AG20443 (cell line): ENCODE data around the gene ANKRD53.

Experiments
- DNase-seq: peaks from one replicate; pipeline ENCODE4 v3.0.0; 2012; ENCODE audit warnings: low spot score, mixed read lengths

ANKRD53 gene

DNA sequence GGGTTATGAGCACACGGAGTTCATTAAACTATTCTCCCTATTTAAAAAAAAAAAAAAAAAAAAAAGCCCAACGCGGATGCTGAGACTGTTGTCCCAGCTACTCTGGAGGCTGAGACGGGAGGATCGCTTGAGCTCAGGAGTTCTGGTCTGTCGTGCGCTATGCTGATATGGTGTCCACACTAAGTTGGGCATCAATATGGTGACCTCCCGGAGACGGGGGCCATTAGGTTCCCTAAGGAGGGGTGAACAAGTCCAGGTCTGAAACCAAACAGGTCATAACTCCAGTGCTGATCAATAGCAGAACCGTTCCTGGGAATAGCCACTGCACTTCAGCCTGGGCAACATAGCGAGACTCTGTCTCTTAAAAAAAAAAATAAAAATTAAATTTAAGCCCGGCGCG, 12.9 kb upstream of the ANKRD53 start:
- DNase-seq = no peak

DNA sequence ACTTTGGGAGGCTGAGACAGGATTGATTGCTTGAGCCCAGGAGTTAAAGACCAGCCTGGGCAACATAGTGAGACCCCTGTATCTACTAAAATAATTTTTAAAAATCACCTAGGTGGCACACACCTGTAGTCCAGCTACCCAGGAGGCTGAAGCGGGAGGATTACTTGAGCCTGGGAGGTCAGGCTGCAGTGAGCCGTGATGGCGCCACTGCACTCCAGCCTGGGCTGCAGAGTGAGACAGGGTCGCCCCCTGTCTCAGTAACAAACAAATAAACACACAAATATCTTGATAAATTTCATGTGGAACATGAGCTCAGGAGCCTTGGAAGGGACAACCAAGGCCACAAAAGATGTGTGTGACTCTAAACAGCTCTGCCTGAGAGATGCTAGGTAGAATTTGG, 11.7 kb upstream of the ANKRD53 start:
- DNase-seq = no peak

DNA sequence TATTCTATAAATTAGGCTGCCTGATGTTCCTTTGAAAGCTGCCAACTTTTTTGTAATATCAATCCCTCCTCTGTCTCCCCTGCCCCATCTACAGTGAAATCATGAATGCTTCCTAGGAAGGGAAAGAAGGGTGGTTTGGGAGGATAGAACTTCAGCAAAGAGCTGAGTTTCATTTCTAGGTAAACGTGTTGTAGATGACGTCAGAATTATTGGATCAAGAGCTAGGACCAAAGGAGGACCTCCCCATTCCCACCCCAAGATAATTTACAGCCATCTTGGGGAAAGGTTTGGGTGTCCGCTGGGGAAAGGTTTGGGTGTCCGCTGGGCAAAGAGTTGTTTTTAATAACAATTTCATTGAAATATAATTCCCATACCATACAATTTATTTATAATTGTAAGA, 11.2 kb upstream of the ANKRD53 start:
- DNase-seq = no peak

DNA sequence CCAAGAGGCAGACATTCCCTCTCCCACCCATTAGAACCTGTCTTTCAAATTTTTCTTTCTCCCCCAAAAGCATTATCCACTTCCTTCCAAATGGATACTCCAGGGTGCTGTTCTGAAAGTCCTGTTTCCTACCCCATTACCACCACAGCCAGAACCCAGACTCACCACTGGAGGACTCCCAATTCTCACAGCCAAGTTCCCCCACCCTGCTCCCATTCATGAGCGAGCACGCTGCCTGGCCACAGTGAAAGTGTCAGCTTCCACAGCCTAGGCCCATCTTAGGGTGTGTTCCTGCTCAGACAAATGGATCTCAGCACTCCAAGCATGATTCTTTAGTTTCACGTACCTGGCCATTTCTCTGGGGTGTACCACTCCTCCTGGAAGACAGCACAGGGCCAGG, 3.8 kb upstream of the ANKRD53 start:
- DNase-seq = peak; percentile 2

DNA sequence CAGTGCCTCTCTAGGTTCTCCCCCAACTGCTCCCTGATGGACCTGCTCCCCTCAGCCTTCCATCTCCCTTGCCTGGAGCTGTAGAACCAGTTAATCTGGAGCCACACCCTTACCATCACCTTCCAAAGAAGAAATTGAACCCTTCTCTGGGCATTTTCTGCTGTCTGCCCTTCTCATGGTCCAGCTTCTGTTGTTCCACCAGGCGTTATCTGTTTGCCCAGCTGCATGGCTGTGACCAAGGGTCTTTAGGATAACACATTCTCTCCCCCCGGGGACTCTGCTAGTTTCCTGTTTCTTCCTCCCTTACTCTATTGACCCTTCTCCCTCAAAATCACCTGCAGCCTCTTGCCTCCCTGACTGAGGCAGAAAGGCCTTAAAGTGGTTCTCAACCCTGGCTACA, 3.2 kb upstream of the ANKRD53 start:
- DNase-seq = peak; percentile 4

DNA sequence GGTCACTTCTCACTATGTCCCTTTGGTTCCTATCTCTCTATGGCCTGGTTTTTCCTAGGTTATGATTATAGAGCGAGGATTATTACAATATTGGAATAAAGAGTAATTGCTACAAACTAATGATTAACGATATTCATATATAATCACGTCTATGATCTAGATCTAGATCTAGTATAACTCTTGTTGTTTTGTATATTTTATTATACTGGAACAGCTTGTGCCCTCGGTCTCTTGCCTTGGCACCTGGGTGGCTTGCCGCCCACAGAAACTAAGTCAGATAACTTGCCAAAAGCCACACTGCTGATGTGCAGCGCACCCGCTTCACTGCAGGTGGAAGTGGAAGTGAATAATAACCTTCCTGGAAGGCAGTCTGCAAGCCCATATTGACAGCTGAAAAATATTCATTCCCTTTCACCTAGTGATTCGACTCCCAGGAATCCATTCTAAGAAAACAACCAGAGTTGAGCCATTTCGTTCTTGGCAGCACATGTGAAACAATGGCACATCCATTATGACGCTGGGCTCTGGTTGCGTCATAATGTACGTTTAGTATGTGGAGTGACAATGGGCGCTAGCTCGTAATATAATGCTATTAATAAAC, 725 bp upstream of the ANKRD53 start:
- peak; percentile 67 for DNase-seq

DNA sequence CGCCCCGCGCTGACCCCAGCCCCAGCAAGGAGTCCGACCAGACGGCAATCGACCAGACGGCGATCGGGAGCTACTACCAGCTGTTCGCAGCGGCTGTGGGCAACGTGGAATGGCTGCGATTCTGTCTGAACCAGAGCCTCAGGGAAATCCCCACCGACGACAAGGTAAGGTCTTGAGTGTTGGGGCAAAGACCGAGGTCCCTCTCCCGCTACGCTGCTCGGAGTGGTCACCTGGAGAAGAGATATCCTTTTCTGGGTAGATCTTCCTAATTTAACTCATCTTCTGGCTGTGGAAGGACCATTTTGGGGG, 704 bp downstream of the ANKRD53 start:
- DNase-seq = no peak

DNA sequence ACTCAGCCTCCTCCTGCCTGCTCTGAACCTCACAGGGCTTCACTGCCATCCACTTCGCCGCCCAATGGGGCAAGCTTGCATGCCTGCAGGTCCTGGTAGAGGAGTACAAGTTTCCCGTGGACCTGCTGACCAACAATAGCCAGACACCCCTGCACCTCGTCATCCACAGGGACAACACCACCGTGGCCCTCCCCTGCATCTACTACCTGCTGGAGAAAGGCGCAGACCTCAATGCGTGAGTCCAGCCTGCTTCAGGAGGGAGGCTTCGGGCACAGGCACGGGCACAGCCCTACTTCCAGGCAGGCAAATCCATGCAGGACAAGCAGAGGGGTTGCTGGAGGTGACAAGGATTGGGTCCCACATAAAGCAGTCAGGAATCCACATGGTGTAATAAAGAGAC, 1.2 kb downstream of the ANKRD53 start:
- DNase-seq = peak; percentile 2

DNA sequence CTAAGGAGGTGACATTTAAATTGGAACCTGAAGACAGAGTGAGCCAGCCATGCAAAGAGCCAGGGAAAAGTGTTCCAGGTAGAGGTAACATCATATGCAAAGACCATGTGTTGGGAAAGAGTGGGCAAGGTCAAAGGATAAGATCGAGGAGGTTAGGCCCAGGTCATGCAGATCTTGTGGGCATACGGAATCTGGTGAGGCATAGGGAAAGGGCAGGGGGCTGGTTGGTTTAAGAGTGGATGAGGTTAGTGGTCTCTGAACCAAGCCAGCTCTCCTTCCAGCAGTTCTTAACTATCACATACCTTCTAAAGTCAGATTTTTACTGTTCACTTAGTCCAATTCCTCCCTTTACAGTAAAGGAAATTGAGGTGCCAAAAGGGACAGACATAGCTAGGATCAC, 3.0 kb downstream of the ANKRD53 start:
- peak; percentile 0 for DNase-seq

DNA sequence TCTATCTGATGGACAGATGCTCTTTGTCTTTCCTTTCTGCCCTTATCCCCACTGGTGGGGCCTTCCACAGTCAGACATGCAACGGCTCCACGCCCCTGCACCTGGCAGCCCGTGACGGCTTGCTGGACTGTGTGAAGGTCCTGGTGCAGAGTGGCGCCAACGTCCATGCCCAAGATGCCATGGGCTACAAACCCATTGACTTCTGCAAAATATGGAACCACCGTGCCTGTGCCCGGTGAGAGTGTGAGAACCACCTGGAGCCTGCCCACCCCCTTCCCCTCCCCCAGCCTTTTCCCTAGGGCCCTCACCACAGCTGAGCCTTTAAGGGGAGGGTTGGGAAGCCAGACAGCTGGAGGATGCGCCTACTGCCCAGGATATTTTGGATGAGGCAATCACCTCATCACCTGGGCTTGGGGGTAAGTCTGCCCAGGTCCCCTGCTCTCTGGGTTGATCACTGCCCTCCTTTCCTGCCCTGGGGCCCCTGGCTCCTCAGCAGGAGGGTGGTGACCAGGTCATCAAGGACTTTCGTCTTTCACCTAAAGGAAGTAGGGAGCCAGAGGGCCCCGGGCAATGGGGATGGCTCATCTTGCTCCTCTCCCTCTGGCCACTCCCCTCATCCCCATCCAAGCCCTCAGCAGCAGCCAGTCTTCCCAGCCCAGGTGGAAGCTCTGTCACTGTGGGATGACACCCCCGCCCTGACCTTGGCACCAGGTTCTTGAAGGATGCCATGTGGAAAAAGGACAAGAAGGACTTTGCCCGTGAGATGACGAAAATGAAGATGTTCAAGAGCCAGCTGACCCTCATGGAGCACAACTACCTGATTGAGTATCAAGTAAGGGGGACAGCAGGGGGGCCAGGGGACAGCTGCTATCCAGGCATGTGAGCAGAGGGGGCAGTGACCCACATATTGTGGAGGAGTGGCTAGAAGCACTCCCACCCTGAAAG, 3.7 kb downstream of the ANKRD53 start:
- peak; percentile 1 for DNase-seq

DNA sequence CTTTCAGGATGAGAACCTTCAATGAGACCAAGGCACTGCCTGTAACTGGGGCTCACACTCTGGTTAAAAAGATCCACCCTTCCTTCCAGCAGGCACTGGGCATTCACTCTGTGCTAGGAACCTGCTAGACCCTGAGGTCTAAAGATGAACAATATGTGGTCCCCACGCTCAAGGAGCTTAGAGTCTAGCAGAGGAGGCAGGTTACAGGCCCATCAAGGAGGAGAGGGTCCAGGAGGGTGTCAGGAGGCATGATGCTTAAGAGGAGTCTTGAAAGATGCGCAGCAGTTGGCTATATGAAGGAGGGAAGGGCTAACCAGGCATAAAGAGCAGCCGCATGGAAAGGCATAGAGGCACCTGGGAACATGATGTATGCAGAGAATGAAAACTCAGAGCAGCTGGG, 4.5 kb downstream of the ANKRD53 start:
- DNase-seq = peak; percentile 1

DNA sequence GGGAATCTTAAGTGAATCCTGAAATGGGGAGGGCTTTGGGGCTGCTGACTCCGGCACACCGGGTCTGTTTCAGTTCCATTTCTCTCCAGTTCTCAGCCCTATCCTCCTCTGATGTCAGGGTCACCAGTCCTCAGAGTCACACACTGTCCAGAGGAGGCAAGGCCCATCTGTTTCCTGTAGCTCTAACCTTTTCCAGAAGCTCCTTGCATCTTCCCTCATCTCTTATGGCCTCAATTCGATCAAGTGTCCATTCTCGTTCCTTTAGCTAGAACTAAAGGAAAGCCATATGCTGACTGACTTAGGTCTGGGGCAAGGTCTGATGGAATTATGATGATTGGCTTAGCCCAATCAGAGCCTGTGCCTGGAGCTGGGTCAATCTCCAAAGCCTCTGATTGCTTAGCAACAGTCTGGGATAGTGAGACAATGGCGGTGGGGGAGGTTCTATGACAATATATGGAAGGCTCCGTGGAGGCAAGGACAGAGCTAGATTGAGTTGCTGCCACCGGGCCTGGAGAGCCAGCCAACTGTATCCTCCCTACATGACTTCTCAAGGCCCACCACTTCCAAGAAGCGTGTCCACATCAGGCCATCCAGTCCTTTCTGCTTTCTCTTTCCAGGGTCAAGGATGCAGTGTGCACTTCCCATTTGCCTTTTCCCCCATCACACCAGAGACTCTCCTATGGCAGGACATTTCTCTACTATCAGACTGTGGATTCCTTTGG, 5.2 kb downstream of the ANKRD53 start:
- DNase-seq = peak; percentile 2

DNA sequence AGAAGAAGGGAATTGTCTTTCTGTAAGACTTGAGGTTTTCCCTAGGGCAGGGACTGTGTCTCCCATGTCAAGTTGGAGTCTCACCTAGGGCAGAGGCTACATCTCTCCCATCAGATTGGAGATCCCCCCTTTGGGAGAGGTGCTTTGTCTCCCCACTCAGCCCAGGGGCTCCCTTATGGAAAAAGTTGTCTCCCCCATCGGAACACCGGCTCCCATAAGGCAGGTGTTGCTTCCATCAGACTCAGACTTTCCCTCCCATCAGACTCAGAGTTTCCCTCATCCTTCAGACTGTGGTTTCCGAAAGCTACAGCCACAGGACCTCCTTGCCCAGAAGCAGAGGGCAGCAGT, 5.8 kb downstream of the ANKRD53 start:
- DNase-seq = no peak

DNA sequence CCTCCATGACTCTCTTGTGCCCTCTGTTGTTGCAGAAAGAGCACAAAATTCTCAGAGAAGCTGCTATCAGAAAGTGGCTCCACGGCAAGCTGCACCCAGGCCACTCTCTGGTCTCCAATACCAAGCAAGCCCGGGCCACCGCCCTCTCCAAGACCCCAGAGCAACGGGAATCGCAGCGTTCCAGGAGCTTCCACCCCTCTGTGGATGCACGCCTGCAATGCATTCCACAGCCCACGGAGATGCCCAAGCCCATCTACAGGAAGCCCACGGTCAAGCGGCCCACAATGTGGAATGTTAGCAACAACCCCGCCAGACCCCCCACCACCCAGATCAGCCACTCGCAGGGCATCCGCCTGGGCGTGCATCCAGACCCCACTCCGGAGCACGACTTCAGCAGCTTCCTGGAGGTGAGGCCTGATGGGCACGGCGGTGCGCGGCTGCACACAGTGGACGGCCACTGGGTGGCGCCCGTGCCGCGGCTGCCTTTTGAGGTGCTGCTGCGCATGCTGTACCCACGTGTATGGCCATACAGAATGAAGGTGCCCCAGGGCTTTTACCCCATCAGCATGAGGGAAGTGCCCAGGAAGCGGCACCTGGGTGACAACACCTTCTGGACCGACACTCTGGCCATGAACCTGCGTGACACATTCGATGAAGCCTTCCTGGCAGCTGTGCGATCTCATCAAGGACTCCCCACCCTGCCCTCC, 6.3 kb downstream of the ANKRD53 start:
- peak; percentile 82 for DNase-seq

DNA sequence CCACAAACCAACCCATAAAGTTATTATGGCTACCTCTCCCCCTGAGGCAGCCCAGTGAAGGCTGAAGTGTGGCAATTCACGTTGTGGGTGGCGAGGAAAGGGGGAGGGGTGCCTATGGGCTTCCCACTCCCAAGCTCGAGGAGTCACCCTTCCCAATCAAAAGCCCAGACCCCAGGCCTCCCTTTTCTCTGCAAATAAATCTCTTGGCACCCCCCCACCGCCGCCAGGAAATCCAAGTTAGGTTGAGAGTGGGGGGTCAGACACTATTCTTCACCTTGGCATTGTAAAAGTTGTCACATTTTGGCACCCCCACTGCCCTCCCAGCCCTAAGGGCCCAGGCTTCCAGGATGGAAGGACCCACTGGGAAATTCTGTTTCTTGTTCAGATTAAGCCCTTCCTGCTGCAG, 6.9 kb downstream of the ANKRD53 start:
- DNase-seq = no peak

DNA sequence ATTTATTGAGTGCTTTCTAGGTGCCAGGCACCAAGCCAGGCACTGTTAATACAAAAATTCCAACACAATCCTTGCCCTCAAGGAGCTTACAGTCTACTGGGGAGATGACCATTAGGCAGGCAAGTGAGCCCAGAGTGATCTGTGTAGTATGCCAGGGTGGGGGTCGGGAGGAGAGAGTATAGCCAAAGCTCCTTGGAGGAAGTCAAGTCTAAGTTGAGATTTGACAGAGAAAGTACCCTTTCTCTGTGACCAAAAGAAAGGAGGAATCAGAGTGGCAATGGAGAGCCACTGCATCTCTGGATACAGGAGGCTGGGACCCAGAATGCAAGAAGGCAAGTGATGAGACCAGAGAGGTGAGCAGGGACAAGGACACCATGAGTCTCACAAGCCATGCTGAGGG, 7.5 kb downstream of the ANKRD53 start:
- DNase-seq = peak; percentile 1

DNA sequence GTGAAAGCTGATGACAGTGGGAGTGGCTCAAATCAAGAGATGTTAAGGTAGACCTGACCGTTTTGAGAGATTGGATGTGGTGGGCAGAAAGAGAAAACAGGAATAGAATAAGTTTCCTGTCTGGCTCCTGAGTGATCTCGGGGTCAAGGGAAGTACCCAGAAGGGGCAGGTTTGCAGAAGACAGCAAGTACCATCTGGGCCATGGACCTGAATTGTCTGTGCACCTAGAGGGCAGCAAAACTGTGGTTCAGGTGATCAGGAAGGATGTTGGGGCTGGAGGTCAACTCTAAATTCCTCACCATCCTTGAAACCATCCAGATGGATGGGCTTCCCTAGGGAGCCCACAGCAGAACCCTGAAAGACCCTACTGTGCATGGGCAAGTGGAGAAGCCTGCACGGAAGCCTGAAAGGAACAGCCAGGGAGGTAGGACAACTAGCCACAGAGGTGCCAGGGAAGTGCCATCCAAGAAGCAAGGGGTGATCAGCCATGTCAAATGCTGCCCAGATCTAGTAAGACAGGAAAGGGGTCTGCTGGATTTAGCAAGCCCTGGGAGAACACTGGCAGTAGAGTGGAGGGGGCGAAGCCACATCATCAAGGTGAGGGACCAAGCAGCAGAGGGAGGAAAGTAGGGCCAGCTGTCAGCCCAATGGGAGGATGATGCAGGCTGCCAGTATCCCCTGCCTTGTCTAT, 8.2 kb downstream of the ANKRD53 start:
- peak; percentile 2 for DNase-seq

DNA sequence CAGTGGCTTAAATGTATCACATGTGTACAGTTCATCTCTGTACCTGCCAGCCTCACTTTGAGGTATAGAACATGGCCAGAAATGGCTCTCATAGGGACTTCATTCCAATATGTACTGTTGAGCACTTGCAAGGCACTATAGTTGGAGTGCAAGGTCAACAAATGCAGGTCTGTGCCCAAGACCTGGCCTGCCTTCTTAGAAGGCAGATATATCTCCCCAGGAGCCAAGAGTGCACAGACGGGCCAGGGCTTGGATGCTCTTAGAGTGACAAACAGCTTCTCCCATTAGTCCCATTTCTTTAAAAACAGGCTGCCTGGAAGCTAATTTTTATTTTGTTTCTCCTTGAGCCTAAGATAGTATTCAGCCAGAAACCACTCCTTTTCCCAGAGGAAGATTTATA, 9.0 kb downstream of the ANKRD53 start:
- DNase-seq = peak; percentile 1

DNA sequence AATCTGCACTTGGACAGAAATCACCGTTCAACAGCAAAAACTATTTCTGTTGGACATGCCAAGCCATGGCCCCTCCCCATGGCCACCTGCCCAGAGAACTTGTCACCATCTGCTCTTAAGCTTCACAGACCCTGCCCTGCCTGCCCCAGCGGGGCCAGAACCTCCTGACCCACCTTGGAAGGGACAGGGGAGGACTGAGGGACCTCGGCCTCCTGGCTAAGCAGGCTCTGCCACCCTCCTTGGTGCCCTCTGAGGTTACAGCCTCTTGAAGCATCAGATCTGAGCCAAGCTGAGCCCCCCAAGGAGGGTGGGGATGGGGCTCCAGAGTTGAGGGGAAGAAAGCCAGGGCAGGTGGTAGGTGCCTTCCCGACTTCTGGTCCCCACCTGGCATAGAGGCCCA, 9.7 kb downstream of the ANKRD53 start:
- peak; percentile 6 for DNase-seq

DNA sequence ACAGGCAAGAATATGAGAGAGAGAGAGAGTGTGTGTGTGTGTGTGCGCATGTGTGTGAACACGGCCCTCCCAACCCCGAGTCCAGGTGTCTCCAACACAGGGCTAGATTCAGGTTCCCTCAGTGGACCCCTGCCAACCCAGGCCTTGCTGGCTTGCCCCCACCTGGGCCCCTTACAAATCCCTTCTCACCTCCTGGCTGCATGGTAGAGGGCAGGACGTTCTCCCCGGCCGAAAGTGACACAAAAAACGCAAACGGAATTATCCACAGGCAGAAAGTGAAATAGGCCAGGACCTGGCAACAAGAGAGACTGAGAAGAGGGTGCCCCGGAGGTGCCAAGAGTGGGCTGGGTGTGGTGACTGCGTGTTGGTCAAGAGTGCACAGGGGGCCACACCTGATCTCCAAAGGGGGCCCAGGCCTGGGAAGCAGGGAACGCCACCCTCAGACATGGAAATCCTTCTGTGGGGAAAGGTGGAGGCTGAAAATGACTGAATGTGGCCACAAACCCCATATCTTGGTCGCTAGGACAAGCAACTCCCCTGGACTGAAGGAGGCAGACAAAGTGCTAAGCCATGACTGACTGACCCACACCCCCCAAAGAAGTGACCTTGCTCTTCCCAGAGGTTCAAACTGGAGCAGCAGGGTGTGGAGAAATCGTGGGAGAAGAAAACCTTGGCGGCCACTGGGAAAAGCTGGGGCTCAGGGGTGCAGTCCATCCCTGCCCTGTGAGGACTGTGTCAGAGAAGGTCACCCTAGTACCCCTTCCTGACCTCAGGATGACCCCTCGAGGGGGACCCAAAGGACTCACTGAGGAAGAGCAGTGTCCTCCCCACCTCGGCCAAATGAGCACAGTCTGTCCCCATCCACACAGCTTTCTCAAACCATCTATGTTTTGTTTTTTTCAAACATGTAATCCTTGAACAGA, 10.6 kb downstream of the ANKRD53 start:
- DNase-seq = peak; percentile 3

DNA sequence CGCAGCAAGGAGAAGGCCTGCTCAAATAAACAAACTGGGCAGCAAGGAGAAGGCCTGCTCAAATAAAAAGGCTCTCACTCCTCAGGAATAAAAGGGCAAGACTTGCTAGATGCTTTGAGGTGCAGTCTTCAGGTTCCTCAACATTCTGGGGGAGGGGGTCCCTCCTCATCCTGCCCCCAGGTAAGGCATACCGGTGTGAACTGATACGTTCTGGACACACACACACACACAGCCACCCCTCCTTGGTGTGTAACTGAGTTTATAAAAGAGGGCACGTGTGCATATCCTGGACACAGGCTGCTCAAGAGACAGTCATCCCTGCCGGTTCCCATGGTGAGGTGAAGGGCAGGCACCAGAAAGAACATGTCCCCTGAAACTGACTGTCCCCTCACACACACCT, 11.8 kb downstream of the ANKRD53 start:
- peak; percentile 0 for DNase-seq
